AG10803 (cell line): ENCODE data around the gene SPATA1.
A peak's percentile ranks its signal among the peaks of the same experiment; 100 is the strongest.
"Not testable (repeated sequence)": the region's sequence is repeated elsewhere in the genome, so short reads cannot be mapped to it uniquely, and the experiment has no call there.

Experiments
- DNase-seq: peaks from one replicate; pipeline ENCODE4 v3.0.0; 2010; ENCODE audit warnings: low read depth
- H3K4me3 ChIP-seq: 2 replicates; pipeline ENCODE4 v1.5.1; 2011; ENCODE audit warnings: mild to moderate bottlenecking, low read length, control low read depth
- TF ChIP-seq, protein P1 (sequence below): conservative IDR thresholded peaks from 2 replicates; pipeline ENCODE4 v1.5.1; 2011; ENCODE audit warnings: mild to moderate bottlenecking, low read length, control low read depth, inconsistent platforms

The SPATA1 gene

DNA sequence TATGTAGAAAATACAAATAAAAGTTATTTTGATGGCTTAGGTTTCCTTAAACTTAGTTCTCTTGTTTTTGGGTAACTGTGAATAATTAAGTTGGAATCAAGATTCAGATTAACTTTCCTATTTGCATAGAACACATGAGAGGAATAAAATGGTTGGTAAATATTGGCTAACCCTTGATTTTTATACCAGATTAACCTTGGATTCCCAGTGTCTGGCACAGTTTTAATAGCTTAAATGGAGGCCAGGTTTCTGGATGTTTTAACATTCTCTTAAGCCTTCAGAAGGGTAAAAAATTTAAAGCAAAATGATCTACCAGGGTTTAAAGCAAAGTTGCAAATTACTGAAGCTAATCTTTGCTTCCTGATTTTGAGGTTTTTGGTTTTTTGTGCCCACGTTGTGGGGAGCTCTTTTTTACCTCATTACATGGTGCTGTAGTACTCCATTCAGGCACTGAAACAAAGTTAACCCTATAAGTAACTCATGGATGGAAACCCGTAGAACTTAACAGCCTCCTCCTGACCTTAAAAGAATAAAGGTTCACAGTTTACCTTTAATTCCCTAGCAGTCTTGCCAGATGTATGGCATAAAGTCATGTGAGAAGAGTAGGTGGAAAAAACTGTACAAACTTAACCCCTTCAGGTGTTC is 8.4 kb upstream of the SPATA1 start:
- DNase-seq, result no peak
- TF ChIP-seq, protein P1, sequence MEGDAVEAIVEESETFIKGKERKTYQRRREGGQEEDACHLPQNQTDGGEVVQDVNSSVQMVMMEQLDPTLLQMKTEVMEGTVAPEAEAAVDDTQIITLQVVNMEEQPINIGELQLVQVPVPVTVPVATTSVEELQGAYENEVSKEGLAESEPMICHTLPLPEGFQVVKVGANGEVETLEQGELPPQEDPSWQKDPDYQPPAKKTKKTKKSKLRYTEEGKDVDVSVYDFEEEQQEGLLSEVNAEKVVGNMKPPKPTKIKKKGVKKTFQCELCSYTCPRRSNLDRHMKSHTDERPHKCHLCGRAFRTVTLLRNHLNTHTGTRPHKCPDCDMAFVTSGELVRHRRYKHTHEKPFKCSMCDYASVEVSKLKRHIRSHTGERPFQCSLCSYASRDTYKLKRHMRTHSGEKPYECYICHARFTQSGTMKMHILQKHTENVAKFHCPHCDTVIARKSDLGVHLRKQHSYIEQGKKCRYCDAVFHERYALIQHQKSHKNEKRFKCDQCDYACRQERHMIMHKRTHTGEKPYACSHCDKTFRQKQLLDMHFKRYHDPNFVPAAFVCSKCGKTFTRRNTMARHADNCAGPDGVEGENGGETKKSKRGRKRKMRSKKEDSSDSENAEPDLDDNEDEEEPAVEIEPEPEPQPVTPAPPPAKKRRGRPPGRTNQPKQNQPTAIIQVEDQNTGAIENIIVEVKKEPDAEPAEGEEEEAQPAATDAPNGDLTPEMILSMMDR, result no peak
- no peak overlapping the region for H3K4me3 ChIP-seq

DNA sequence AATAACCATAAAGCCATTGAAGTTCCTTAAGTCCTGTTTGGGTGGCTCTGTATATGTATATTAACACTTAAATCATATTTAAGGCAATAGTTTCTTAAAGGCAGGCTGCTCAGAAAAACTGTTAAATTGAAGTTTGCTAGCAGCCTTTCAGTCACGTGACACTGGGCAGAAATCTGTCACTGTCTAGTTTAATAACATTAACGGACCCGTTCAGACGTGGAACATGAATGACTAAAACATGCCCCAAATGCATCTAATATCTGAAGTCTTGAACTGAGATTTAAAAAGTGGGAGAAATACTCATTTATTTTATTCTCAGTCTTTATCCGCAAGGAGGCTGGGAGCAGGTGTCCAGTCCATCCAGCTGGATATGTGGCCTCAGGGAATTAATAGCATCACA is 3.3 kb upstream of the SPATA1 start:
- TF ChIP-seq, protein P1, result no peak
- DNase-seq, result no peak

DNA sequence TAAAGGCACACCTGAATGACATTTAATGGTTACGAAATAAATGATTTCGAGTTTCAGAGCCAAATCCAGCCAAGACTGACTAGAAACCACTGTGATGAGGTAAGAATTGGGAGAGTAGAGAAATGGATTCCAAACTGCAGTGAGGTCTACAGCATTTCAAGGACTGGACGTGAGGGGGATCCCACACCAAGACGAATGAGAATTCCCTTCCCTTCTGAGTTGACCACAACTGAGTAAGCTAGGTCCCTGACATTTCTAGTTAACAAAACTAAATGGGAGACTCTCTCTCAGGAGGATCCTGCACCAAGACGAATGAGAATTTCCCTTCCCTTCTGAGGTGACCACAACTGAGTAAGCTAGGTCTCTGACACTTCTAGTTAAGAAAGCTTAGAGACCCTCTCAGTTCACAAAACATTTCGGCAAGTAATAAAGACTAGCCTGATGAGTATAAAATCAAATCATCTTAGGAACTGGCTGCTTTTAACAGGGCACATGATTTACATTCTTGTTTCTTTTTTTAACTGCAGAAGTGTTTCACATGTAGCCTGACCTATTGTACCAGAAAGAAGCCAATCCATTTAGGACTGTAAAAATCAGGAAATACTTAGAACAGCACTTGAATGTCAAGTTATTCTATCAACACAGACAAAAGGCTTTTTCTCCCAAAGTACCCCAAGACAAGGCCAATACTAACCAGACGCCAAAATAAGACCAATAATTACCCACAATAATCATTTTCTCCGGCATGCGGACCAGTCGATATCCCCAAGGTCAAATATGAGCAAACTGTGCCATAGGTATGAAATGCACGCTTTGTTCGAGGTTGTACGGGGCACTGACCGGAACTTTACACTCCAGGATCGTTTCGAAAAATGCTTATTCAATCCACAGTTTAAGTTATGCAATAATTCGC is 1.4 kb upstream of the SPATA1 start:
- TF ChIP-seq, protein P1, result no peak
- DNase-seq, result peak; percentile 76
- H3K4me3 ChIP-seq, result peak overlapping the region; percentile 93

More for the DNA sequence above, 3.3 kb upstream of the SPATA1 start:
- H3K4me3 ChIP-seq, result no peak overlapping the region

DNA sequence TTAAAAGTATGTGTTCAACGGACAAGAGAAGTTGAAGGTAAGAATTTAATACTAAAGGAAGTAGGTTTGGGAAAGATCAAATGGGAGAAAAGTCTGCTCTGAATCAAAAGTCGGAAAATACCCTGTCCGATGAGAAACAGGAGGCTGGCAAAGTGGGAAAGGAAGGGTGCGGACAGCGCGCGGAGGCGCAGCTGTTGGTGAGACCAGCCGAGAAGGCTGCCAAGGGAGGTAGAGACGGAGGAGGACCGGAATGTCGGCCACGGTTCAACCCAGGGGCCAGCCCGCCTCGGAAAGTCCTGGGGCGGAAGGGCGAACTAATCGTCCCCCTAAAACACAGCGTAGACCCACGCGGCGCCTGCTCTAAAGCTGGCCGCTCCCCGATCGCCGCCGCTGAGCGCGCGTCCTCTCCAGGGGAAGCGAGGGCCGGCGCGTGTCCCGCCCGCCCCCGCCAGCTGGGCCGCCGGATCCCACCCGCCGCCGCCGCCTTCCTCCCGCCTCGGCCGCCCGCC is 639 bp upstream of the SPATA1 start:
- peak overlapping the region; percentile 93 for H3K4me3 ChIP-seq
- TF ChIP-seq, protein P1, result no peak
- peak; percentile 62 for DNase-seq

DNA sequence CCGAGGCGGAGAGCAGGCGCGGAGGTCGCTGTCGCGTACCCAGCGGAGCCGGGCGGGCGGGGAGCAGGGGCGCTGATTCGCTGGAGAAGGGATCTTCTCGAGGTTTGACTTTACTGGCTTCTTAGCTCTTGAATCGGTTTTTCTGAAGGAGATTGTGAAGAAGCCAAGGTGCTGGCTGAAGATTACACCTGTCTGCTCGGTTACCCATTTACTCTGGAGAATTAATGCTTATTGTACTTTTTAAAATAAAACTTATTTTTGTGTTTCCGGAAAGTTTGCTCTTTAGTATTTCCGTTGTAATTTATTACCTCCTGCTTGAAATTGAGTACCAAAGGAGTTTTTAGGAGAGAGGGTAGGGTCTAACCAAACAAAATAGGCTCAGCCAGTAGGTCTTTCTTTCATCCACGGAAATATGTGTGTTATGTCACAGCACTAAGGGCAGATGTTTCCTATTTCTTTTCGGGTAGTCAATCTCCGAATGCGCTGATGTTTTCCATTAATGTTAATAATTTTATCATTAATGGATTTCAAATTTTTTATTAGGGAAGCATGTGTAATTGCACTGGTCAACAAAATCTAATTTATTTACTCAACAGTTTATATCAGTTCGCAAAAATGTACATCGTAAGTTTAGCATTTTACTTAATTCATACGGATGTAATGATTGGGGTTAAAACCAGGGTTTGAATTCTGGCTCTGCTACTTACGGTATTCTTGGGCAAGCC is 705 bp downstream of the SPATA1 start:
- TF ChIP-seq, protein P1, result no peak
- H3K4me3 ChIP-seq, result peak overlapping the region; percentile 93

DNA sequence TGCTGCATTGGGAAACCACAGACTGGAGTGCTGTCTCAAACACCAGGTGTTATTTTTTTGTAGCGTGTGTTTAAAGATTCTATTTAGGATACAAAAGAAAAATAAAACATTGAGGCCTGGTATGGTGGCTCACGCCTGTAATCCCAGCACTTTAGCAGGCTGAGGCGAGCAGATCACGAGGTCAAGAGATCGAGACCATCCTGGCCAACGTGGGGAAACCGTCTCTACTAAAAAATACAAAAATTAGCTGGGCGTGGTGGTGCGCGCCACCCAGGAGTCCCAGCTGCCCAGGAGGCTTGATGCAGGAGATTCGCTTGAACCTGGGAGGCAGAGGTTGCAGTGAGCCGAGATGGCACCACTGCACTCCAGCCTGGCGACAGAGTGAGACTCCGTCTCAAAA is 1.7 kb downstream of the SPATA1 start:
- H3K4me3 ChIP-seq, DNase-seq: not testable (repeated sequence)

More for the DNA sequence above, 705 bp downstream of the SPATA1 start:
- DNase-seq, result no peak

DNA sequence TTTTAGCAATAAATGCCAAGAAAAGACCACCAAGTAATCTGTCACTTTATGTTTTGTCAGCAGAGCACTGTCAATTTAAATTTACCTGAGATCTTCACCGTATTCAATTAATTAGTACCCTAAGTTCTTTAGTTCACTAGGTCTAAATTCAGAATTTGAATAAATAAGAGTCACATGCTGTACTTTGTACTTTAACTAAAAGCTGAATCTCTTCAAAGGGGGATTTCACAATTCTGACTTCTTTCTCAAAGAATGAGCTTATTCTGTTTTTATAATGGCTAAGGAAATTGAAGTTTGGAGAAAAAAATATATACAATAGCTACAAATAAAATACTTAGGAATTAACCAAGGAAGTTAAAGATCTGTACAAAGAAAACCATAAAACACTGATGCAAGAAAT is 2.3 kb downstream of the SPATA1 start:
- no peak for DNase-seq
- H3K4me3 ChIP-seq, result no peak overlapping the region
- TF ChIP-seq, protein P1, result no peak
